Esophagus mucosa (tissue), 1 donor: ENCODE measurements around the gene FILIP1L. TPM values are rescaled to one million over a fixed set of nuclear protein-coding genes. Genes with fewer than 3 reads are reported as not detected.
A peak's percentile ranks its signal among the peaks of the same experiment; 100 is the strongest.

ENCODE experiments used
- ATAC-seq: fragments of 200-7000 bp; cut with Tn5 transposase; one replicate; pipeline ENCODE4 v1.9.1; 2020
- total RNA-seq: library from RNA; stranded (reverse); gene quantifications from one replicate; pipeline ENCODE4 v1.2.4, GENCODE V29; 2023
- donor health status: DM: yes; HTN: yes; CAD: no.

Gene FILIP1L
- total RNA-seq, 1 donor from 2014 or later: 2.3 TPM

DNA sequence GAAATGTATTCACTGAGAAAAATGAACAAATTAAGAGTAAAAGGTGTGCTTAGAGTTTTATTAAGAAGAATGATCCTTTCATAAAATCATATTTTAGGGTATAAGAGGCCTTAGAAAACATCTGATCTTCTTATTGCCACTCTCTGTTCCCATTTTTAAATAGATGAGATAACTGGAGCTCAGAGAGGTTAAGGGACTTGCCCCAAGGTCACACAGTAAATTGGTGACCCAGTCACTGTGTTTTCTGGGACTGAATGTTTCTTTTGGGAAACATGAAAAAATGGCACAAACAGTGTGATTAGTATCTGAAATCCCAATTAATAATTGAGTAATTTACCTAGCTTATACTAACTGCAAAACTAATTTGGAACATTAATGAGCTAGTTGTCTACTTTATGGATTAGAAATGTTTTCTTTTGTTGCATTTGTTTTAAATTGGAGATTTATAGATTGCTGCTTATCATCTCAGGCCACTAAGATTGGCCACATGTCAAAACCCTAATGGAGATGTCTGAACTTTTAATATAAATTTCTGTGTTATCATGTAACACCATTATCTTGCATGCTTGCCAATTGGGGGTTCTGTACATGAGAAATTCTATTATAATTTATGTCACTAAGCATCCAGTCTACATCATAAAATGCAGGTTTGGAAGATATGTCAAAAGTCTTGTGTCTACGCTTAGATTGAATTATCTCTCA, 231.7 kb downstream of the FILIP1L start:
- no peak for ATAC-seq

DNA sequence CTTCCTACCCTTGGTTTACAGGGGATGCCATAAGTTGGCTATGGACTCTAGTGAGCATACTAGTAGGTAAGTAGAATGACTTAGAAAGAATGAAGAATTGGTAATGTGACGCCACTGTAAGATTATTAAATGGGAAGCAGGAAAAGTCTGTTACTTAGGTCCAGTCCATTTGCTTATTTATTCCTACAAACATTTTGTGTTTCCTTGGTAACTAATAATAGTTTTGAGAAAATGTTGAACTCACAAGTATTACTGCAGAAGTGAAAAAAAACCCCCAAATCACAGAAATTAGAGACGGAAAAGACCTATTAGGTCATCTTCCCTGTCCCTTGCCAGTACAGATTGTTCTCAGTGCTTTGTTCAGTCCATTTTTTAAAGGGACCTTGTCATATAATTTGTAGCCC, 233.2 kb downstream of the FILIP1L start:
- no peak for ATAC-seq

DNA sequence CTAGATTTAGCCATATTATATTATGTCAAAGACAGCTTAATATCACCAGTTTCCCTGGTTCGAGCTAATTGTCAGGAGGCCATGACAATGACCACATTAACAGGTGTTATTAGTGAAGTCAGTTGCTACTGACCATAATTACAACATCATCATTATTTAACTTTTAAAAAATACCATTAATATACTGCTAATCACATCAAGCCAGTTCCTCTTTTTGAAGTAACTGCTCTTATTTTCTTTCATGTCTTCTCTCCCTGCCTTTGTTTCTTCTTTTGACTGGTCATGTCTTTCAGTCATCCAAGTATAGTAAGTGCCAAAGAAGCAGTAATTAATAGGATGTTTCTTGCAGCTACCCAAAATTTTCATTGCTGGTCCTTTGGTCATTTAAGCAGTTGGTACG, 235.0 kb downstream of the FILIP1L start:
- no peak for ATAC-seq

DNA sequence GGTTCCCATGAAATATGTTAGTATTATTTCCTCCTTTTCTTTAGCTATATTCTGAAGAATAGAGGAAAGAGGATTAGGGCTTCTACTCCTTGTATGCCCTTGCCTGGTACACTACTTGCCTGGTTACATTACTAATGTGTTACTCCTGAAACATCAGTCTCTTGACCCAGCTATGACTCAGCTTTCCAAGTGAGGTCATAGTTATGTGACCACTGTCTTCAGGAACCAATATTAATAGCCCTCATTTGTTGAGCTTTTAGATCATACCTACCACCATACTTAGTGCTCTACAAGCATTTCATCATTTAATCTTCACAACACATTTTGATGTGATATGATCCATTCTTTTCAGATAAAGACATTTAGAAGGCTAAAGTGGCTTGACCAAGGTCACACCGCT, 236.3 kb downstream of the FILIP1L start:
- ATAC-seq: peak; percentile 66

DNA sequence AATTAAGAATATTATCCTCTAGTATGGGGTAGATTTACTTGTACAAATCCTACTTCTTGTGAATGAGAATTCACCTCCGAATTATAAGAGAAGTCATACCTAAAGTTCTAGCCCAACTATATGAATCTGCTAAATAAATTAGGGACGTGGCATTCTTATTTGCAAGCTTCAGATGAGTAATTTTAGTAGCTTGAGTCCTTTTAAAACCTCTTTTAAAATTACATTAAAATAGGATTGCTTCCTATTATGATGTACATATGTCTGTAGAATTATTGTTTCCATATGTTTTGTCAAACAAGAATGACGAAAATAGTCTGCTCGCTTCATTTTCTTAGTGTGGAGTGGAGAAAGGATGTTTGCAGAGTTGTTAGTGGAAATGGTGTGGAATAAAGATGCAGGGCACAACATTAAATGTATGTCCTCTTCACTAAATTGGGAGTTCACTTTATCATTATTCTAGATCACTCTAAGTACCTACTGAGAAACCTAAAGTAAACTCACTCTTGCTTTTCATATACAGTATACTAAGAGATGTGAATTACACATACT, 237.2 kb downstream of the FILIP1L start:
- no peak for ATAC-seq

DNA sequence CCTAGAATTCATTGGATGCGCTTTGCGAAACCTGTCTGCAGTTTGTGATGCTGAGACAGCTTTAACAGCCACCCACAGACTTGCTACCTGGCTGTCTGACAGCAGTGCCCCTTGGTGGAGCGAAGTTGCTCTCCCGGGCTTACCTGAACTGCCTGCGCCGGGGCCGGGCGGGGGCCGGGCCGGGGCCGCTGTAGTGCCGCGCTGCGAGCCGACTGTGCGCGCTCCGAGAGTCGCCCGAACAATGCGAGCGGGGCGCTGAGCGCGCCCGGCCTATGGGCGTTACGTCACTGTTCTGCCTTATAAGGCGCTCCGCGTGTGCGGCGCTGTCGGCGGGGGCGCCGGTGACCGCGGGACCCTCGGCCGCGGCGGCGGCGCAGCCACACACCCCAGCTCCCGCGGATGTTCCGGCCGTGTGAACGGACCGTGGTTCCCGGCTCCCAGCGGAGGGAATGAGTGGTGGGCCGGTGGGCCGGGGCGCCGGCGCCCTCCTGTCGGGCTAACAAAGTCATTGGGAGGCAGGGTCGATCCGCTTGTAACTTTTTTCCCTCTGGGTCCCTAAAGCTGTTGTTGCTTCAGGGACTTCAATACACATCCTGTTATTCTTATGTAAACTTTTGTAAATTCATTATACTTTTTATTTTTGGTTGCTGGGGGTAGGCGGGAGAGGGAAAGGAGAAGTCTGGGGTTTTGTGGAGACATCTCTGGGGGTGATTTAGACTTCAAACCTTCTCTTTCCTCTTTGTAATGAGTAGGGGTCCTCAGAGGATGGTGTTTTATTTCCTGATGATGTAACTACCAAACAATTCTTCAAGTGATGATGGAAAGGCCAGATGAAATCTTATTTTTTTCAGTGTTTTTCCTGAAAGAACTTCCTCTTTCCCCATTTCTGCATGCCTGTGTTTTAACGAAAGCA, 238.1 kb downstream of the FILIP1L start:
- peak; percentile 97 for ATAC-seq

DNA sequence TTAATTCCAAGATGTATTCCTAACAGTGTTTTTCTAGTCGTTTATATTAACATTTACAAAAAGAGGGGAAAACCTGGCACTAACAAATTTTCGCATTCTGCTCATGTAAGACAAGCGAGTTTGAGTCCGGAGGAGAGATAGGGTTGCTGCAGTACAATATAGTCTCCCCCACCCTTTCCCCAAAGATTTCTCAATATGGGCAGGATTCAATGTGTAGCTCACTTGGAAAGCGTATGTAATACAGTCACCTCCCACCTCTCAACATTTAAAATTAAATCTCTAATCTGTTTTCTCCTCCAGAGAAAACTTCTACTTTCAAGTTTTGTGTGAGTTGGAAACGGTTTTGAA, 238.7 kb downstream of the FILIP1L start:
- no peak for ATAC-seq

DNA sequence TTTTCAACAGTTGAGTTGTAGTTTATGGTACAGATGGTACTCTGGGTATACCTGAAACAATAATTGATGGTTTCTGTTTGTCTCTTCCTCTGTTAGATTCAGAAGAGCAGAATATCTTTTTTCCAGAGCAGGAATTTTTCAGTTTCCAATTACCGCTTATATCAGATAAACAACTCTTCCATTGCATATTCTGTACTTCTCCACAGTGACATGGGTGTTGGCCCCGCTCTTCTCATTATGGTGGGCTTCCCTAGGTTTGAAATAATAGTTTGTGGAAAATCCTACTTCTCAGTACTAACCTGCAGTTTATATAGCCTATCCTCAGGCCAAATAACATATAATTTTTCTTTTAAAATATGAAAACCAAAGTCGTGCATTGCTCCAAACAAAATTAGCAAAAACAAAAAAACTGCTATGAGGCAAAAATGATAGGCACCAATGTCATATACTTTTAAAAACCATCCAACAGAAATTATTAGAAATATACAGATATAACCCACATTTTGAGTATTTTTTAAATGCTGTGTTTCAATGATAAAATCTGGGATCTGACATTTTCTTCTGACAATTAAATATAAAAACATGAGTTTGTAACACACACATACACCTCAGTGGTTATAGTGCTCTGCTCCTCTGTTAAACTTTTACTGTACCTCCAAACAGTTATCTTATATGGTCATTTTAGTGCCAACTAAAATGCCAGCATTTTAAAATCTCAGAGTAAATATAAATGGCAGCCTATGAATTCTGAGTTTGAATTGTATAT, 239.9 kb downstream of the FILIP1L start:
- no peak for ATAC-seq

DNA sequence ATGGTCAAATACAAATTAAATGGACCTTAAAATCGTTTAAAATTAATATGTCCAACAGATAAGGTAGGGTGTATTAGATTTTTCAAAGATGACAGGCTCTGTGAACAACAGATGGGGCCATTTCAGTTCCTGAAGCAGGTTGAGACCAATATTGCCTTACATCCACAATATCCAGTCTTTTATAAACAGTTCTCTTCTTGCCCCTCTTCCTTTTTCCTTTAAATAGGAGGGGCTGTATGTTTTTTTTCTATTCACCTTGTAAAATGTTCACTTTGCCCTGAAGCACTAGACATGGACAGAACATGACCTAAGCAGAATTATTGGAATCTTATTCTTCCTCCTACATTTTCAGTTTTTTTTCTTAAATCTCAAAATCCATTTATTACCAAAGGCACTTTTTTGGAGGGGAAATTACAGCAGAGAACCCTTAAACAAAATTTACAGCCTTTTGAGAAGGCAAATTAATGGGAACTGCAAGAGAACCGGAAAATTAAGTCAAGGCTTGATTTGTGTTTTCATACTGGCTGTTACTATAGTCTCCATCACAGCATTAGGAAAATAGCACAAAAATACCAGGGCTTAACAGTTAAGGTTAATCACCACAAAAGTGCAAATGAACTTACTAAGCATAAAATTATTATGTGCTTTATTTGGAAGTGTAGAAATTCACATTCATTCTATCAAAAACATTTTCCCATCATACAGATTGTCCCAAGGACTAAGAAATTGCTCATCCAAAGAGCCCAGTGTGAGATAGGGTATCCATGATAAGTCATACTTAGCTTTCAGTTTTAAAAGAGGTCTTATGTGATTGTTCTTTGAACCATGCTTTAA, 240.8 kb downstream of the FILIP1L start:
- no peak for ATAC-seq

DNA sequence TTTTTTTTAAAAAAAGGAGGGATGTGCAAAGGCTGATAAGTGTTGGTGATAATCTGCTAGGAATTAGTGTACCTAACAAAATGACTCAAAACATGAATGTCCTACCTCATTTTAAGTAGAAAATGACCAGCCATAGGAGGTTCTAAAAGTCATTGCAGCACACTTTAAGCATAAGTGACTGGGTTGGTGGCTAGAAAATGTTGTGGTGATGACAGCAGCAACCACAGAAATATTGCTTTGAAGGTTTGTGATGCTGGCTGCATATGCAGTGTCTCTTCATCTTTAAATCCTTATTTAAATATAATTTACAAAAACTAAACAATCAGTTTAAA, 241.4 kb downstream of the FILIP1L start:
- ATAC-seq: no peak

DNA sequence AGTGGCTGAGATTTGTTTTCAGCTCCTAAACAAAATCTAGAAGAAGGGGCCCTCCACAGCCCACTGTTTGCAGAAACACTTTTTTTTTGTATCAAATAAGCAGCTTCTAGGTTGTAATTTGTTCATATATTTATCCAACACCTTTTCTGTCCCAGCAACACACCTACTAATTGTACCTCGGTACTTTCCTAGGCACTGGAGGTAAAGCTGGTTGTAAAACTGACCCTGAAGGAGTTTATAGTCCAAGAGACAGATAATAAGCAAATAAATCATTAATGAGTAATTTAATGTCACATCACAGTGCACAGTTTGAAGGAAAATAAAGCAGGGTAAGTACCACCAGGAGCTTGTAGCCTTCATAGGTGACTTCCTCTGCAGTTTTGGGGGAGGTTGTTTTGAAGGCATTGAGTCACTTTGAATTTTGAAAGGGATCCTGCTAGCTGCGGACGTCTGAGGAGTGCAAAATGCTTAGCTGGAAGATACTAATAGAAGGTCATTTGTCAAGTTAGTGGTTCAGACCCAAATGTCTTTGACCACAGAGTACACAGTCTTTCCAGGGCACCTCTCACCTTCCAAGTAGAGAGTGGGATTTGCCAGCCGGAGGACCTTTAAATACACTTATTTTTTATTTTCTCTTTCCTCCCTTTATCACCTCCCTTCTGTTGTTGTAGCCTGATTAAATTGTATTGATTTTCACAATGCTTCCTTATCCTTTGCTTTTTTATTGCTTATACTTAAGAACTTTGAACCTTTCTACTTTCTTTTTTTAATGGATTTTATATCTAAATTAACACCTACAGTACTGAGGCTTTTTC, 242.9 kb downstream of the FILIP1L start:
- ATAC-seq: no peak

DNA sequence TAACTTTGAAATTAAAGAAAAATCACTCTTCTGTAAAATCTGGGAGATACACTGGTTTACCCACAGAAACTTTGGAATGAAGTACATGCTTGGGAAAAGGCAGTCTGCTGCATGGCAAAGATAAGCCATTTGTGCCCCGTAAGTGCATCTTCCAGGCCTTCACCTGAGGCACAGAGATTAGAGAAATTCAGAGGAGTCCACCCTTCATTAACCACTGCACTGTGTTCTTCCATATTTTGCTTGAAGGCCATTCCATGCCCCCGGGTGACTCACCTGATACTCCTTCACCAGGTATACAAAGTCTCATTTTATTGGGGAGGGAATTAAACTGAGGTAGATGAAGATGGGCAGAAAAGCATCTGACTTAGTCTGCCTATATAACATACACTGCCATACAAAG, 243.6 kb downstream of the FILIP1L start:
- no peak for ATAC-seq

DNA sequence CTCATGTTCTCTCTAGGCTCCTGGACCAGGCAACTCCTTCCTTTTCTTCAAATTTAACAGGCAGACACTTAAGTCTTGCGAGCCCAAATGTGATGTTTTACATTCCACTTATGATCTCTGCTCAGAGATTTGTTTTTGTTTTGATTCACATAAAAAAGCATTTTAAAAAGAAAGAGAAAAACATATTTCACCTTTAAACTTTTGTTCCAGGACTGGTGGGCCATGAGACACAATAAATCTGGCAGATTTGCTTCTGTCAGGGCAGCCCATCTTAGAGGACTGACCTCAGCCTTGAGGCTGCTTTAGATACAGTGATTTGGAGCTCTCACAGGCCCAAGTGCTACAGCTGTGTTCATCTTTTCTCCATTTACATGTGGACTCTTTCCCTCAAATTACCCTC, 244.7 kb downstream of the FILIP1L start:
- ATAC-seq: no peak

DNA sequence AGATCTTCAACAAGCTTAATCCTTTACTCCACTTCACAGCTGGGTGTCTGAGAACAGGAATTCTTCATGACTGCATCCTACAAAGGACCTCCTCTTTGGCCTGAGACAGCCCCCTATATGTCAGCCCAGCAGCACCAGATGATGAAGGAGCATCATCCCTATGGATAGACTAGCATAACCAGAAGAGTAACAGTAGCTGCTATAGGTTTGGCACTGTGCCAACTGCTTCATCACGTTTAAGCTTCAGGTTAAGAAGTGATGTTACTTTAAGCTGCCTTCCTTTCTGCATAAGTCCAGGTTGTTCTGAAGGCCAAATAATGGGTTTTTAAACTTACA, 246.0 kb downstream of the FILIP1L start:
- peak; percentile 25 for ATAC-seq

DNA sequence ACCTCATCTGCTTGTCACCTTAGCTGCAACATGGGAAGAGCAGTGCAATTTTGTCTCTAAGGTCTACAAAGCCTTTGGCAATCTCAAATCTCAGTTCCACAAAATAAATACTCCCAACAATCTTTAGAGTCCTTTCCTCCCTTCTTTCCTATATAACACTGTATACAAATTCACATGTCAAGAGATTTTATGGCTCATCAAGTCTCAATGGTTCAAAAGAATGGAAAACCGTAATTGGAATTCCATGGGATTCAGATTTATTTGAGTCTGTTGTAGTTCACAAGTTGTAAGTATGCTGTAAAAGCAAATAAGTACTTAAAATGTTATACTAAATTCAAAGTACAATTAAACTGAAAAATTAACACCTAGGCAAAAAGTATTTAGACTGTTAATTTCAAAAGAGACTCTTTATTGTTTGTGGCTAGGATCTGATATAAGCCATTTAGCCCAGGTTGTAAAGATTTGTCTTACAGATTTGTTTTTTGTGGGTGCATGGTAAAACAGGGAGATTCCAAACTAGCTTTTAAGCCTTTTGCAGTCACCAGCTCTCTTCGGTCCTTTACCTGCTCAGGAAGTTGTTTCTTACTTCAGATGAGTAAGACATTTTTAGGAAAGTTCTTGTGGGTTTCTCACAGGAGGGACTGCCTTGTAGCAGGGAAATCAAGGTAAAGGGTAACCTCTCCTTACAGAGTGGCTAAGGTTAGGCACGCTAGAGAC, 246.5 kb downstream of the FILIP1L start:
- no peak for ATAC-seq

DNA sequence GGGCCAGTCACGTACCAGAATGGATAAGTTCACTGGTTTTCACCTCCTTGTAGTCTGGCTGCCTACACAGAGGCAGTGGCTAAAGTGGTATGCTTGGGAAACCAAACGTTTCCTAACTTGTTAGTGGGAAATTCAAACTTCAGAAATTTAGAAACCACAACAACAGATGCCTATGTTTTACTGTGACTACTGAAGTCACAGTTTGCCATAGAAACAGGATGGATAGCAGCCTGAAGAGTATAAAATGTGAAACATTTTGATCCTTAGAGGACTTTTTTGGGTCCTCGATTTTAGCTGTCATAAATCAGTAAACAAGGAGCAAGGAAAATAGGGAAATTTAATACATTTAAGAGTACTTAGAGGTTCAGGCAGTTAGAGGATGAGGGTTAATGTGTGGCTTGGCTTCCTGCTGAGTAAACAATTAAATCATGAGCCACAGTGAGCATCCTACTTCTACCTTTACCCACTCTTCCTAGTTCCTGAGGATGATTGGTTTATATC, 248.0 kb downstream of the FILIP1L start:
- no peak for ATAC-seq

DNA sequence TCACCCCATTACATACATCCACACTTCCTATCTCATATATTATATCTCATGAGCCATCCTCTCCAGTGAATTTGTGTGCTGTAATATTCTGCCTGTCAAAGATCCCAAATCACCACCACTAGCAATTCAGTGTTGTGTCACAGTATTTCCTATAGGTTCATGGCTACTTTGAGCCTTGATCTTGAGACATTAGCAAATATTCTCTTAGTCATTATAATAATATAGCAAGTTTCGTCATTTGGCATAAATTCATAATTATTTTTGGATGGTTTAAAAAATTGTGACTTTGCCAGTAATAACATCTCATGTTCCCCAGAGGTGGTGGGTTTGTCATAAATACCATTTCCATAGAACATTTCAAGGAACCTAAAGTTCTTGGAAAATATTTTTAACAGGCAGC, 249.0 kb downstream of the FILIP1L start:
- ATAC-seq: no peak

DNA sequence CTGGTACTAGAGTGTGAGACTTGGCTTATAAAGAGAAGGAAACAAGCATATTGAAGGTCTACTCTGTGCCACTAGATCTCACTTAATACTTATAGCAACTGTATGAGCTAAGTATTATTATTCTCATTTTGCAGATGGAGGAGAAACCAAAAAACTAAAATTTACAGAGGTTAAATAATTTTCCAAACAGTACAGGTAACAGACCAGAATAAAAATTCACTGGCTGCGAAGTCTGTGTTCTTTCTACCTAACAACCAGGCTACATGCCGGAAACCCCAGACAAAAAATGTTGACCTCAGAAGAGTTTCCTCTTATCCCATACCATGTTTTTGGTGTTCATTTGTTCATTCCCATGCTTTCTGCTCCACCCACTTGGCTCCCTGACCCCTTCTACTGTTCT, 250.0 kb downstream of the FILIP1L start:
- ATAC-seq: no peak

DNA sequence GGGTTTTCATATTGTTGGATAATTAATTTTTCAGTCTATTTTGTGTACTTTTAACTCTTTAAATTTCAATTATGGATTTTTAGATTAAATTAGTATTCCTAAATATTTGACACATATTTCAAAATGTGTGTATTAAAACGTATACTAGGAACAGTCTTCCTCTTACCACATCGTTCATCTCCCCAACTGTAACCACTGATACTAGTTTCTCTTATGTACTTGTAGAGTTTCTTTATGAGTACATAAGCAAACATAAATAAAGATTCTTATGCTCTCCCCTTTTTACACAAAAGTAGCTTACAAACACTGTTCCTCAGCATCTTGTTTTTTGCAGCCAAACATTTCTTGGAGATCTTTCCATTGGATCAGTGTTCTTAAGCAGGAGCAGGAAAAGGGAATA, 250.7 kb downstream of the FILIP1L start:
- no peak for ATAC-seq

DNA sequence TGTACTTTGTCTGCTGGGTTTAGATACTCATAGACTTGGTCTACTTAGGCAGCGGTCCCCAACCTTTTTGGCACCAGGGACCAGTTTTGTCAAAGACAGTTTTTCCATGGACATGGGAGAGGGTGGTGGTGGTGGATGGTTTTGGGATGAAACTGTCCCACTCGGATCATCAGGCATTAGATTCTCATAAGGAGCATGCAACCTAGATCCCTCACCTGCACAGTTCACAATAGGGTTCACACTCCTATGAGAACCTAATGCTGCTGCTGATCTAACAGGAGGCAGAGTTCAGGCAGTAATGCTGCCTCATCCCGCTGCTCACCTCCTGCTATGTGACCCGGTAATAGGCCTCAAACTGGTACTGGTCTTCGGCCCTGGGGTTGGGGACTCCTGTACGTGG, 251.3 kb downstream of the FILIP1L start:
- ATAC-seq: no peak

DNA sequence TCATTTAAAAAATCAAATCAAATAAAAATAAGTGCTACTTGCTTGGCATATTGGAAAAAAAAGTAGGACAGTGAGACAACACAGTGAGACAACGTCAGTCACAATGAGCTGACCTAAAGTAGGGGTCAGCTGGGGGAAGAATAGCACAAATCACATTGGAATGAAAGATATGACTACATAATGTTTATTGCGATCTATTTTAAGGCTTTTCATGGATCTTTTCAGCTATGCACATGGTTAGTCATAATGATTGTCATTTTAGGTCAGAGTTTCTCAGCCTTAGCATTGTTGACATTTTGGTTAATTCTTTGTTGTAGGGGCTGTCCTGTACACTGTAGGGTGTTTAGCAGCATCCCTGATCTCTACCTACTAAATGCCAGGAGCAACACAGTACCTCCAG, 252.1 kb downstream of the FILIP1L start:
- no peak for ATAC-seq
